Endothelial cell (in vitro differentiated cells): ENCODE measurements around the gene SLC12A9. TPM values are rescaled to one million over a fixed set of nuclear protein-coding genes. Genes with fewer than 3 reads are reported as not detected.

ENCODE experiments used
- DNase-seq: peaks from one replicate; pipeline ENCODE4 v3.0.0; 2021; ENCODE audit warnings: low spot score
- H3K27ac Mint-ChIP-seq: one replicate; pipeline ENCODE4 v1.8.0; 2021; ENCODE audit warnings: mixed read lengths, inconsistent platforms; ENCODE audit not compliant: unreplicated experiment
- H3K27me3 Mint-ChIP-seq: one replicate; pipeline ENCODE4 v1.8.0; 2021; ENCODE audit warnings: mild to moderate bottlenecking, moderate library complexity, mixed read lengths, inconsistent platforms; ENCODE audit not compliant: unreplicated experiment
- H3K36me3 Mint-ChIP-seq: one replicate; pipeline ENCODE4 v1.8.0; 2021; ENCODE audit warnings: mild to moderate bottlenecking, low read depth, mixed read lengths, inconsistent platforms; ENCODE audit not compliant: unreplicated experiment
- H3K4me1 Mint-ChIP-seq: one replicate; pipeline ENCODE4 v1.8.0; 2021; ENCODE audit warnings: mild to moderate bottlenecking, mixed read lengths, inconsistent platforms; ENCODE audit not compliant: unreplicated experiment
- H3K4me3 Mint-ChIP-seq: one replicate; pipeline ENCODE4 v1.8.0; 2021; ENCODE audit warnings: mild to moderate bottlenecking, mixed read lengths, inconsistent platforms; ENCODE audit not compliant: unreplicated experiment
- H3K9me3 Mint-ChIP-seq: one replicate; pipeline ENCODE4 v1.8.0; 2021; ENCODE audit warnings: mixed read lengths, inconsistent platforms; ENCODE audit not compliant: unreplicated experiment
- CTCF ChIP-seq: fragments of 200-600 bp; sonication (generic); IDR thresholded peaks from one replicate; pipeline ENCODE4 v1.5.0; 2021; ENCODE audit warnings: antibody characterized with exemption; ENCODE audit not compliant: unreplicated experiment
- long read RNA-seq: library from polyadenylated mRNA; unstranded; transcript quantifications from one replicate; pipeline ENCODE4 v2.0.0, GENCODE V29; 2020; ENCODE audit not compliant: unreplicated experiment
- total RNA-seq: library from RNA; stranded (reverse); fragmentation: NEBNext Ultra II Directional; extraction: Animal tissue kit (Norgen Biotek cat#: 25700); gene quantifications from one replicate; pipeline ENCODE4 v1.2.1, GENCODE V29; 2021; ENCODE audit not compliant: unreplicated experiment

Gene SLC12A9
- total RNA-seq: 60.5 TPM
- long read RNA-seq, partial matches to known transcripts: 0 of 7 reads
- long read RNA-seq, other reads (novel, unspliced or antisense): 6 of 7 reads

GRCh38 chr7:100852048-100852872, at the start of gene SLC12A9:
Gene SLC12A9 (plus strand): TSS chr7:100852713. CDS start chr7:100854198, 1,485 bp downstream.
- TF ChIP-seq CTCF: peak; percentile 89
- DNase-seq: peak; percentile 92
- peak within 1 kb of the TSS; percentile 93 for H3K4me3 Mint-ChIP-seq
- no peaks in the 10 kb centered on the region for H3K9me3 Mint-ChIP-seq
- H3K36me3 Mint-ChIP-seq: peaks cover 7% of the 10 kb centered on the region
- peaks cover 16% of the 10 kb centered on the region for H3K4me1 Mint-ChIP-seq
- peak within 1 kb of the TSS; percentile 79 for H3K27ac Mint-ChIP-seq
- H3K27me3 Mint-ChIP-seq: peaks cover 9% of the 10 kb centered on the region

DNA sequence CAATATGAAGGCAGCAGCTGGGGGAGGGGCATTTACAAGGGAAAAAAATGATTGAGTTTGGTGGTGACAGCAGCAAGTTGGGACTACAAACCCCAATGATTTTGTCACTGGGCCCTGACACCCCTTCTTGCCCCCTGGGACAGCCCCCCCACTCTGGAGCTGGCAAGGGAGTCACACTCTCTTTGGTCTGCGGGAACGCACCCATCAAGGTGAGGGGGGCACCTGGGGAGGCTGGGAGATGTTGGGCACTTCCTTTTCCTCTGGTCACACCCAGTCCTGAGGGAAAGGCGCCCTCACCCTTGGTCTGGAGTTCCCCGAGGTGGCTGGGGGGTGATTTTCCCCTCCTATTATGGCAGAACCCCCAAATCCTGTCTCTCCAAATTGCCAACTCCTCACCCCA, 49.6 kb upstream of the SLC12A9 start:
- H3K36me3 Mint-ChIP-seq: peaks cover 53% of the 10 kb centered on the region
- H3K4me3 Mint-ChIP-seq: peak overlapping the region; percentile 86
- peaks cover 42% of the 10 kb centered on the region for H3K4me1 Mint-ChIP-seq
- no peak for DNase-seq
- H3K27me3 Mint-ChIP-seq: peaks cover 36% of the 10 kb centered on the region
- no peak for TF ChIP-seq CTCF
- peak overlapping the region; percentile 83 for H3K27ac Mint-ChIP-seq
- H3K9me3 Mint-ChIP-seq: no peaks in the 10 kb centered on the region

GRCh38 chr7:100803398-100804161, 48.9 kb upstream of the SLC12A9 start:
- peaks cover 59% of the 10 kb centered on the region for H3K36me3 Mint-ChIP-seq

GRCh38 chr7:100804681-100805431, 47.7 kb upstream of the SLC12A9 start:
- Mint-ChIP-seq H3K9me3 (no peaks in the 10 kb centered on the region), H3K4me1 (peaks cover 39% of the 10 kb centered on the region), H3K4me3 (peak overlapping the region; percentile 86), H3K36me3 (peaks cover 68% of the 10 kb centered on the region), H3K27me3 (peaks cover 28% of the 10 kb centered on the region), H3K27ac (peak overlapping the region; percentile 88)
- DNase-seq: no peak
- no peak for TF ChIP-seq CTCF

More at GRCh38 chr7:100803398-100804161, 48.9 kb upstream of the SLC12A9 start:
- H3K4me1 Mint-ChIP-seq: peaks cover 41% of the 10 kb centered on the region
- TF ChIP-seq CTCF: no peak
- H3K27ac Mint-ChIP-seq: peak overlapping the region; percentile 58
- peaks cover 32% of the 10 kb centered on the region for H3K27me3 Mint-ChIP-seq
- DNase-seq: peak; percentile 50
- H3K4me3 Mint-ChIP-seq: peak overlapping the region; percentile 49
- no peaks in the 10 kb centered on the region for H3K9me3 Mint-ChIP-seq
